Heart left ventricle (tissue), 13 donors: Measurements from ENCODE around the gene FLRT1.

Source experiments
- CTCF ChIP-seq, 12 donors: fragments of 200-600 bp; sonication (generic) in 4 of 12; IDR thresholded peaks; one replicate each; pipeline versions ENCODE4 v1.5.0 to v1.8.0; 2018 to 2022; ENCODE audit warnings: antibody characterized with exemption in 12 of 12, mild to moderate bottlenecking in 5 of 12
- POLR2A ChIP-seq, 2 donors: fragments of 450-650 bp; IDR thresholded peaks; one replicate each; pipeline ENCODE4 v1.6.1; 2017; ENCODE audit warnings: antibody characterized with exemption in 2 of 2, mild to moderate bottlenecking in 2 of 2, moderate library complexity in 2 of 2
- donor health status: ischemic (EF 13 %, LVEDD 7.1; RV severe dilation, severe dysfunction).
- donor health status: DM: no; HTN: yes; CAD: no.
- donor health status: DM: no; HTN: no; CAD: no.
- donor health status: ischemic (EF 25% LVEDD 6.9; RV normal size, moderate dysfunction).
- donor health status: ischemic (EF 25% LVEDD 5.7; RV mildly dilated, moderate dysfunction).
- donor health status: ischemic (EF 35%, LVEDD 5.7; RV mildly dilated, moderate dysfunction).
- donor health status: nonischemic (EF 11% LVEDD 7.7; RV severe dilation, severe dysfunction).
- donor health status: DM: yes; HTN: yes; CAD: no.
- donor health status: PGD.
- donor health status: ischemic (EF 29% LVEDD 5.4; RV normal size, mild dysfunction).
- donor health status: nonischemic (EF 23%, LVEDD 6.1; RV moderate dilation, normal function).

GRCh38 chr11:63986156-63986931, 49.4 kb upstream of the FLRT1 start, which contains the start of gene OTUB1:
- TF ChIP-seq CTCF (IDR thresholded peaks at IDR 0.05) (no peak), POLR2A (IDR thresholded peaks at IDR 0.05) (peak in 1 of 2 donors; percentile 61)
